ENCODE results near the gene CASK.
"Not testable (repeated sequence)": the region's sequence is repeated elsewhere in the genome, so short reads cannot be mapped to it uniquely, and the experiment has no call there.

CASK gene

GRCh38 chrX:41553688-41554087, 369.7 kb downstream of the CASK start:
- DNase-seq = no peak

- no peak for DNase-seq
Observed at GRCh38 chrX:41548411-41548810, 374.9 kb downstream of the CASK start.

GRCh38 chrX:41543668-41544067, 379.7 kb downstream of the CASK start:
- no peak for DNase-seq

- no peak for DNase-seq
Observed at GRCh38 chrX:41543025-41543424, 380.3 kb downstream of the CASK start.

- DNase-seq = no peak
Observed at GRCh38 chrX:41542536-41542935, 380.8 kb downstream of the CASK start.

- DNase-seq = no peak
Observed at GRCh38 chrX:41542135-41542534, 381.2 kb downstream of the CASK start.

- DNase-seq = no peak
Observed at GRCh38 chrX:41541386-41541785, 382.0 kb downstream of the CASK start.

GRCh38 chrX:41538707-41539106, 384.6 kb downstream of the CASK start:
- no peak for DNase-seq

- no peak for DNase-seq
Observed at GRCh38 chrX:41530085-41530484, 393.3 kb downstream of the CASK start.

GRCh38 chrX:41529221-41529620, 394.1 kb downstream of the CASK start:
- no peak for DNase-seq

GRCh38 chrX:41528784-41529183, 394.6 kb downstream of the CASK start:
- no peak for DNase-seq

- no peak for DNase-seq
Observed at GRCh38 chrX:41526925-41527324, 396.4 kb downstream of the CASK start.

GRCh38 chrX:41526271-41526670, 397.1 kb downstream of the CASK start:
- DNase-seq = no peak

- no peak for DNase-seq
Observed at GRCh38 chrX:41522671-41523070, 400.7 kb downstream of the CASK start.

GRCh38 chrX:41522081-41522480, 401.3 kb downstream of the CASK start:
- no peak for DNase-seq

- no peak for DNase-seq
Observed at GRCh38 chrX:41519468-41519867, 403.9 kb downstream of the CASK start.

GRCh38 chrX:41518841-41519220, 404.5 kb downstream of the CASK start:
- no peak for DNase-seq

GRCh38 chrX:41518127-41518840, 405.1 kb downstream of the CASK start:
- DNase-seq = no peak

- DNase-seq = no peak
Observed at GRCh38 chrX:41516999-41517765, 406.2 kb downstream of the CASK start.

- DNase-seq = no peak
Observed at GRCh38 chrX:41516456-41516855, 406.9 kb downstream of the CASK start.

- no peak for DNase-seq
Observed at GRCh38 chrX:41515376-41515775, 408.0 kb downstream of the CASK start.

- DNase-seq = no peak
Observed at GRCh38 chrX:41514179-41514578, 409.2 kb downstream of the CASK start.

GRCh38 chrX:41512853-41513252, 410.5 kb downstream of the CASK start:
- not testable (repeated sequence) for DNase-seq

GRCh38 chrX:41512394-41512793, 411.0 kb downstream of the CASK start:
- no peak for DNase-seq

- DNase-seq = no peak
Observed at GRCh38 chrX:41507919-41508318, 415.4 kb downstream of the CASK start.
